C4-2B (cell line): ENCODE data around the gene SUN1.
"Not testable (repeated sequence)": the region's sequence is repeated elsewhere in the genome, so short reads cannot be mapped to it uniquely, and the experiment has no call there.

ENCODE experiments used
- ZFX ChIP-seq: fragments of 450-650 bp; IDR thresholded peaks from 2 replicates; pipeline ENCODE4 v1.6.1; 2017
- TF ChIP-seq, protein P1 (sequence below): fragments of 450-650 bp; conservative IDR thresholded peaks from 2 replicates; pipeline ENCODE4 v1.5.1; 2017; ENCODE audit warnings: mild to moderate bottlenecking

DNA sequence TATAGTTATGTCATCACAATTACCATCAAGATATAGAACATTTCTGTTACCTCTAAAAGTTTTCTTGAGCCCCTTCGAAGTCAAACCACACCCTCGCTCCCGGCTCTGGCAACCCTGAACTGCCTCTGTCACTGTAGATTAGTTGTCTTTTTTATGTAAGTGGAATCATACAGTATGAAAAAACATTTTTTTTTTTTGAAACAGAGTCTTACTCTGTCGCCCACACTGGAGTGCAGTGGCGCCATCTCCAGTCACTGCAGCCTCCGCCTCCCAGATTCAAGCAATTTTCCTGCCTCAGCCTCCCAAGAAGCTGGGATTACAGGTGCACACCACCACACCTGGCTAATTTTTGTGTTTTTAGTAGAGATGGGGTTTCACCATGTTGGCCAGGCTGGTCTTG, 30.9 kb upstream of the SUN1 start:
- TF ChIP-seq, protein P1, sequence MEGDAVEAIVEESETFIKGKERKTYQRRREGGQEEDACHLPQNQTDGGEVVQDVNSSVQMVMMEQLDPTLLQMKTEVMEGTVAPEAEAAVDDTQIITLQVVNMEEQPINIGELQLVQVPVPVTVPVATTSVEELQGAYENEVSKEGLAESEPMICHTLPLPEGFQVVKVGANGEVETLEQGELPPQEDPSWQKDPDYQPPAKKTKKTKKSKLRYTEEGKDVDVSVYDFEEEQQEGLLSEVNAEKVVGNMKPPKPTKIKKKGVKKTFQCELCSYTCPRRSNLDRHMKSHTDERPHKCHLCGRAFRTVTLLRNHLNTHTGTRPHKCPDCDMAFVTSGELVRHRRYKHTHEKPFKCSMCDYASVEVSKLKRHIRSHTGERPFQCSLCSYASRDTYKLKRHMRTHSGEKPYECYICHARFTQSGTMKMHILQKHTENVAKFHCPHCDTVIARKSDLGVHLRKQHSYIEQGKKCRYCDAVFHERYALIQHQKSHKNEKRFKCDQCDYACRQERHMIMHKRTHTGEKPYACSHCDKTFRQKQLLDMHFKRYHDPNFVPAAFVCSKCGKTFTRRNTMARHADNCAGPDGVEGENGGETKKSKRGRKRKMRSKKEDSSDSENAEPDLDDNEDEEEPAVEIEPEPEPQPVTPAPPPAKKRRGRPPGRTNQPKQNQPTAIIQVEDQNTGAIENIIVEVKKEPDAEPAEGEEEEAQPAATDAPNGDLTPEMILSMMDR: not testable (repeated sequence)
- not testable (repeated sequence) for TF ChIP-seq ZFX
